IMR-90 (cell line): ENCODE data around the gene AKR1A1. TPM values are rescaled to one million over a fixed set of nuclear protein-coding genes. Genes with fewer than 3 reads are reported as not detected.

Source experiments
- ATAC-seq: fragments of 200-7000 bp; cut with Tn5 transposase; 2 replicates; pipeline ENCODE4 v1.9.1; 2020; ENCODE audit warnings: low read depth, mild to moderate bottlenecking, moderate library complexity
- BruUV-seq: library from RNA; stranded (reverse); fragments of 400-500 nt; replicated peaks from 2 replicates; lab custom pipeline; 2021; lab: Mats Ljungman, UMichigan
- CTCF ChIA-PET: fragments of 300-600 bp; formaldehyde crosslinking; extraction: SDS; loops from one replicate; lab custom pipeline; 2021; ENCODE audit warnings: antibody characterized with exemption; lab: Yijun Ruan, JAX
- POLR2A ChIA-PET: fragments of 300-600 bp; sonication (Branson Sonifier 250); formaldehyde crosslinking; loops from one replicate; lab custom pipeline; 2022; ENCODE audit warnings: antibody characterized with exemption; ENCODE audit not compliant: unreplicated experiment; lab: Charles Lee
- DNase-seq: peaks from one replicate; pipeline ENCODE4 v3.0.0; 2013
- H2AFZ ChIP-seq: replicated peaks from 2 replicates; pipeline ENCODE3; 2013; ENCODE audit warnings: low read length, mild to moderate bottlenecking; ENCODE audit not compliant: poor library complexity
- H2AK5ac ChIP-seq: 2 replicates; pipeline ENCODE4 v1.6.1; 2013; ENCODE audit warnings: low read depth, low read length, inconsistent platforms
- H2AK9ac ChIP-seq: replicated peaks from 2 replicates; pipeline ENCODE3; 2013; ENCODE audit warnings: mild to moderate bottlenecking, low read depth, low read length, moderate library complexity; ENCODE audit not compliant: poor library complexity
- H2BK120ac ChIP-seq: 2 replicates; pipeline ENCODE4 v1.6.1; 2013; ENCODE audit warnings: low read depth, low read length, inconsistent platforms
- H2BK15ac ChIP-seq: 3 replicates; pipeline ENCODE4 v1.6.1; 2013; ENCODE audit warnings: low read depth, low read length, inconsistent platforms
- H2BK20ac ChIP-seq: 2 replicates; pipeline ENCODE4 v1.6.1; 2013; ENCODE audit warnings: low read depth, mild to moderate bottlenecking, inconsistent platforms, low read length, moderate library complexity
- H2BK5ac ChIP-seq: 2 replicates; pipeline ENCODE4 v1.6.1; 2013; ENCODE audit warnings: mild to moderate bottlenecking, low read depth, low read length, inconsistent platforms; ENCODE audit not compliant: poor library complexity, severe bottlenecking
- H3K14ac ChIP-seq: replicated peaks from 2 replicates; pipeline ENCODE4 v1.6.1; 2013; ENCODE audit warnings: low read depth, low read length, inconsistent platforms
- H3K18ac ChIP-seq: 2 replicates; pipeline ENCODE4 v1.6.1; 2013; ENCODE audit warnings: low read depth, low read length, control low read depth
- H3K23ac ChIP-seq: 2 replicates; pipeline ENCODE4 v1.6.1; 2013; ENCODE audit warnings: low read depth, low read length, inconsistent platforms
- H3K27ac ChIP-seq: 2 replicates; pipeline ENCODE4 v1.5.1; 2013; ENCODE audit warnings: mild to moderate bottlenecking, control low read depth, low read length; ENCODE audit not compliant: insufficient read depth
- H3K27me3 ChIP-seq: 2 replicates; pipeline ENCODE4 v1.6.1; 2013; ENCODE audit warnings: low read length; ENCODE audit not compliant: control insufficient read depth, insufficient read depth
- H3K36me3 ChIP-seq: 2 replicates; pipeline ENCODE4 v1.6.1; 2013; ENCODE audit warnings: low read length, mixed read lengths; ENCODE audit not compliant: control insufficient read depth, insufficient read depth
- H3K4ac ChIP-seq: 2 replicates; pipeline ENCODE4 v1.6.1; 2013; ENCODE audit warnings: low read depth, low read length, inconsistent platforms
- H3K4me1 ChIP-seq: 2 replicates; pipeline ENCODE4 v1.6.1; 2013; ENCODE audit warnings: low read length, mixed read lengths; ENCODE audit not compliant: control insufficient read depth, insufficient read depth
- H3K4me2 ChIP-seq: 2 replicates; pipeline ENCODE4 v1.6.1; 2013; ENCODE audit warnings: low read depth, mild to moderate bottlenecking, control low read depth, low read length, moderate library complexity
- H3K4me3 ChIP-seq: 2 replicates; pipeline ENCODE4 v1.5.1; 2013; ENCODE audit warnings: low read depth, mild to moderate bottlenecking, control low read depth, low read length, moderate library complexity; ENCODE audit not compliant: insufficient read depth
- H3K56ac ChIP-seq: 2 replicates; pipeline ENCODE4 v1.6.1; 2013; ENCODE audit warnings: low read length, inconsistent platforms; ENCODE audit not compliant: insufficient read depth; ENCODE audit errors: extremely low read depth
- H3K79me1 ChIP-seq, 2 experiments: 2 replicates each; pipeline ENCODE4 v1.6.1; 2013; ENCODE audit warnings: low read length in 2 of 2, inconsistent platforms in 1 of 2, low read depth in 1 of 2
- H3K9ac ChIP-seq: 2 replicates; pipeline ENCODE4 v1.6.1; 2013; ENCODE audit warnings: low read depth, low read length, control low read depth
- H3K9me1 ChIP-seq: 2 replicates; pipeline ENCODE4 v1.6.1; 2013; ENCODE audit warnings: low read length, inconsistent platforms; ENCODE audit not compliant: insufficient read depth
- H3K9me3 ChIP-seq: 2 replicates; pipeline ENCODE4 v1.6.1; 2013; ENCODE audit warnings: low read length; ENCODE audit not compliant: control insufficient read depth, insufficient read depth
- H4K20me1 ChIP-seq: 2 replicates; pipeline ENCODE4 v1.6.1; 2013; ENCODE audit warnings: low read length, inconsistent platforms; ENCODE audit not compliant: insufficient read depth
- H4K5ac ChIP-seq: 2 replicates; pipeline ENCODE4 v1.6.1; 2013; ENCODE audit warnings: mild to moderate bottlenecking, low read depth, low read length, control low read depth
- H4K8ac ChIP-seq, 2 experiments: 2 replicates each; pipeline ENCODE4 v1.6.1; 2013; ENCODE audit warnings: low read depth in 2 of 2, low read length in 2 of 2, control low read depth in 1 of 2, inconsistent platforms in 1 of 2
- H4K91ac ChIP-seq: 2 replicates; pipeline ENCODE4 v1.6.1; 2013; ENCODE audit warnings: low read depth, low read length, inconsistent platforms; ENCODE audit not compliant: insufficient read depth
- BHLHE40 ChIP-seq: fragments of 150-350 bp; IDR thresholded peaks from 2 replicates; pipeline ENCODE4 v1.6.1; 2016; ENCODE audit warnings: mild to moderate bottlenecking, low read depth, low read length
- CEBPB ChIP-seq: IDR thresholded peaks from 2 replicates; pipeline ENCODE4 v1.6.1; 2012; ENCODE audit warnings: low read depth, low read length, improper control_type of control experiment
- MAFK ChIP-seq: IDR thresholded peaks from 2 replicates; pipeline ENCODE4 v1.6.1; 2012; ENCODE audit warnings: low read depth, low read length, improper control_type of control experiment
- MAZ ChIP-seq: IDR thresholded peaks from 2 replicates; pipeline ENCODE4 v1.6.1; 2012; ENCODE audit warnings: low read depth, mild to moderate bottlenecking, low read length, improper control_type of control experiment, moderate library complexity, borderline replicate concordance
- MXI1 ChIP-seq: IDR thresholded peaks from 2 replicates; pipeline ENCODE4 v1.6.1; 2012; ENCODE audit warnings: low read depth, mild to moderate bottlenecking, low read length, moderate library complexity, borderline replicate concordance
- NFE2L2 ChIP-seq: fragments of 150-350 bp; IDR thresholded peaks from 2 replicates; pipeline ENCODE4 v1.6.1; 2016; ENCODE audit warnings: low read depth, mild to moderate bottlenecking, low read length
- POLR2A ChIP-seq: IDR thresholded peaks from 2 replicates; pipeline ENCODE4 v1.6.1; 2012; ENCODE audit warnings: mild to moderate bottlenecking, low read depth, low read length
- RCOR1 ChIP-seq: IDR thresholded peaks from 2 replicates; pipeline ENCODE4 v1.6.1; 2012; ENCODE audit warnings: mild to moderate bottlenecking, low read length, improper control_type of control experiment; ENCODE audit not compliant: insufficient replicate concordance
- RFX5 ChIP-seq: IDR thresholded peaks from 2 replicates; pipeline ENCODE4 v1.8.0; 2012; ENCODE audit warnings: low read depth, mild to moderate bottlenecking, low read length, moderate library complexity
- SMC3 ChIP-seq: fragments of 150-350 bp; IDR thresholded peaks from 2 replicates; pipeline ENCODE4 v1.6.1; 2016; ENCODE audit warnings: low read depth, mild to moderate bottlenecking, antibody characterized with exemption, low read length, moderate library complexity
- USF2 ChIP-seq: fragments of 150-350 bp; IDR thresholded peaks from 2 replicates; pipeline ENCODE4 v1.6.1; 2017; ENCODE audit warnings: mild to moderate bottlenecking, antibody characterized with exemption, low read length, low read depth
- WGBS, 2 experiments: methylation state at CpG; one replicate each; pipeline versions ENCODE4 v1.1.5 to v1.1.7; 2013; ENCODE audit warnings: missing lambda C conversion rate in 2 of 2; ENCODE audit not compliant: insufficient read length in 1 of 2; ENCODE audit errors: extremely low coverage in 2 of 2; 5-methylcytosine and 5-hydroxymethylcytosine counted together
- dilution Hi-C: fragments of 300-500 bp; cut with HindIII; formaldehyde crosslinking; loops from one replicate; pipeline ENCODE4 v1.14.3; 2018; ENCODE audit warnings: low sequenced_read_pairs; ENCODE audit not compliant: unreplicated experiment
- in situ Hi-C: fragments of 300-500 bp; cut with MboI; formaldehyde crosslinking; loops from 3 replicates; pipeline ENCODE4 v1.14.3; 2019; ENCODE audit warnings: low sequenced_read_pairs, inconsistent platforms, mixed read lengths
- intact Hi-C: fragments of 100-400 bp; cut with micrococcal nuclease; formaldehyde crosslinking; loops from 2 replicates; pipeline ENCODE4 v1.10.0; 2022
- polyA plus RNA-seq, 3 experiments: library from polyadenylated mRNA; depleted of rRNA; stranded (reverse); fragments of >200 nt; gene quantifications; 2 replicates each; pipeline ENCODE4 v1.2.3, GENCODE V29; 2012; ENCODE audit warnings: low replicate concordance in 1 of 3
- total RNA-seq: library from RNA; depleted of rRNA; stranded (reverse); fragments of >200 nt; gene quantifications from 2 replicates; pipeline ENCODE4 v1.2.3, GENCODE V29; 2012
- TF ChIP-seq, protein P1 (sequence below): conservative IDR thresholded peaks from 2 replicates; pipeline ENCODE4 v1.5.1; 2012; ENCODE audit warnings: mild to moderate bottlenecking, low read depth, low read length, improper control_type of control experiment

Gene AKR1A1
- total and polyA plus RNA-seq, 2 of the 4 experiments (the other 2 are of a cell fraction): 141 to 151 TPM

DNA sequence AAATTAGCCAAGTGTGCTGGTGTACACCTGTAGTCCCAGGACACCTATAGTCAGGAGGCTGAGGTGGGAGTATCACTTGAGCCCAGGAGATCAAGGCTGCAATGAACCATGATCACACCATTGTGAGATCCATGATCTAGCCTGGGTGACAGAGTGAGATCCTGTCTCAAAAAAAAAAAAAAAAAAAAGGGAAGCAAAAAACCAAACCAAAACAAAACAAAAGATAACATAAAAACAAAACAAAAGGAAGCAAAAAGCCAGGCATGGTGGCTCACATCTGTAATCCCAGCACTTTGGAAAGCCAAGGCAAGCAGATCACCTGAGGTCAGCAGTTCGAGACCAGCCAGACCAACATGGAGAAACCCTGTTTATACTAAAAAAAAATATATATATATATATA, 9.4 kb upstream of the AKR1A1 start:
- H2BK120ac ChIP-seq: no peak overlapping the region
- peaks cover 2% of the 10 kb centered on the region; the same call in 1 of the 2 replicates for H3K27me3 ChIP-seq
- H4K8ac ChIP-seq: no peak overlapping the region
- ATAC-seq (no peak), DNase-seq (no peak)
- H3K79me1 ChIP-seq: no peaks in the 10 kb centered on the region
- in situ Hi-C loops: no loop called here
- H4K91ac ChIP-seq: no peak overlapping the region
- H3K4ac ChIP-seq: no peak overlapping the region
- BruUV-seq: no TSS peak
- H2BK5ac ChIP-seq: no peak overlapping the region
- no peak overlapping the region for H2AK9ac ChIP-seq
- no peak overlapping the region for H3K23ac ChIP-seq
- dilution Hi-C loops: no loop called here
- POLR2A ChIA-PET: no interaction called here
- no peaks in the 10 kb centered on the region for H3K9me3 ChIP-seq
- no peak overlapping the region for H3K56ac ChIP-seq
- H3K4me3 ChIP-seq: no peak overlapping the region
- H3K14ac ChIP-seq: no peak overlapping the region
- H3K27ac ChIP-seq: no peak overlapping the region
- WGBS, 2 experiments: no CpG with 5 or more reads among the region's 1 CpG
- H2AK5ac ChIP-seq: no peak overlapping the region
- no peak overlapping the region for H3K18ac ChIP-seq
- TF ChIP-seq CEBPB (no peak), SMC3 (no peak), NFE2L2 (no peak), POLR2A (no peak), RFX5 (no peak), USF2 (no peak), MAZ (no peak), BHLHE40 (no peak), RCOR1 (no peak), MXI1 (no peak), MAFK (no peak)
- TF ChIP-seq, protein P1, sequence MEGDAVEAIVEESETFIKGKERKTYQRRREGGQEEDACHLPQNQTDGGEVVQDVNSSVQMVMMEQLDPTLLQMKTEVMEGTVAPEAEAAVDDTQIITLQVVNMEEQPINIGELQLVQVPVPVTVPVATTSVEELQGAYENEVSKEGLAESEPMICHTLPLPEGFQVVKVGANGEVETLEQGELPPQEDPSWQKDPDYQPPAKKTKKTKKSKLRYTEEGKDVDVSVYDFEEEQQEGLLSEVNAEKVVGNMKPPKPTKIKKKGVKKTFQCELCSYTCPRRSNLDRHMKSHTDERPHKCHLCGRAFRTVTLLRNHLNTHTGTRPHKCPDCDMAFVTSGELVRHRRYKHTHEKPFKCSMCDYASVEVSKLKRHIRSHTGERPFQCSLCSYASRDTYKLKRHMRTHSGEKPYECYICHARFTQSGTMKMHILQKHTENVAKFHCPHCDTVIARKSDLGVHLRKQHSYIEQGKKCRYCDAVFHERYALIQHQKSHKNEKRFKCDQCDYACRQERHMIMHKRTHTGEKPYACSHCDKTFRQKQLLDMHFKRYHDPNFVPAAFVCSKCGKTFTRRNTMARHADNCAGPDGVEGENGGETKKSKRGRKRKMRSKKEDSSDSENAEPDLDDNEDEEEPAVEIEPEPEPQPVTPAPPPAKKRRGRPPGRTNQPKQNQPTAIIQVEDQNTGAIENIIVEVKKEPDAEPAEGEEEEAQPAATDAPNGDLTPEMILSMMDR: no peak
- H3K9me1 ChIP-seq: no peaks in the 10 kb centered on the region
- H3K4me2 ChIP-seq: no peak overlapping the region
- H3K4me1 ChIP-seq: no peaks in the 10 kb centered on the region
- no peak overlapping the region for H4K5ac ChIP-seq
- H3K36me3 ChIP-seq: no peaks in the 10 kb centered on the region
- CTCF ChIA-PET: no interaction called here
- intact Hi-C loops: no loop called here
- H4K20me1 ChIP-seq: no peaks in the 10 kb centered on the region
- no peak overlapping the region for H2BK20ac ChIP-seq
- H2AFZ ChIP-seq: no peak overlapping the region
- H2BK15ac ChIP-seq: no peak overlapping the region
- no peak overlapping the region for H3K9ac ChIP-seq
